ENCODE data around the gene CASP9. TPM values are rescaled to one million over a fixed set of nuclear protein-coding genes. Genes with fewer than 3 reads are reported as not detected.

Gene CASP9
- total and polyA plus RNA-seq, 10 of the 15 experiments (the other 5 are each of a cell fraction or from before 2014, with no cell fraction given): 2.7 to 14.6 (median 7.6) TPM

DNA sequence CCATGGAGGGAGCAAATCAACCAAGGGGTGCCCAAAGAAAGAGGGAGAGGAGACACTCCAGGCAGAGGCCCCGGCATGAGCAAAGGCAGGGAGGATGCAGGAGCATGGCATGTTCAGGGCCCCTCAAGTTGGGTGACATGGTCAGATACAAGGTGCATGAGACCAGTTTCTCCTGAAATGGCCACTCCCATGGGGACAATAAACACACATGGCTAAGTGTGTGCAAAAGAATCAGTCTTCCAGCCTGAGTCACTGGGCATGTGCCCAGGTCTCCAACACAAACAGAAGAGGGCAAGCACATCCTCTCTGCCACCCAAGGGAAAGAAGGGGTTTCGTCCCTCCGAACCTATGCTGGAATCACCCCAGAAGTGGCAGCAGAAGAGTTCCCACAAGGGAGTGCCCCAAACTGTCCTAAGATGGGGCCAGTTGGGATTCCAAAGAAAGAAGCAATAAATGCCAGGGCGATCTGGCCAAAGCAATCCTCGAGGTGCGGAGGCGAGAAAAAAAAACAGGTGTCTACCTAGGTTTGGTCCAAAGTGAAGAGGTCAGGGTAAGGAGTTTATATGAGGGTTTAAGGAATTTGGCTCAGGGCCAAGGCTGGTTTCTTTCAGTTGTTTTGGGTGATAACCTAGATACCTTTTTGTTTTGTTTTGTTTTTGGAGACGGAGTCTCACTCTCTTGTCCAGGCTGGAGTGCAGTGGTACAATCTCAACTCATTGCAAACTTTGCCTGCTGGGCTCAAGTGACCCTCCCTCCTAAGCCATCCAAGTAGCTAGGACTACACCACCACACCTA lies 13.2 kb downstream of the CASP9 start (continued):
- TF ChIP-seq, protein P1, sequence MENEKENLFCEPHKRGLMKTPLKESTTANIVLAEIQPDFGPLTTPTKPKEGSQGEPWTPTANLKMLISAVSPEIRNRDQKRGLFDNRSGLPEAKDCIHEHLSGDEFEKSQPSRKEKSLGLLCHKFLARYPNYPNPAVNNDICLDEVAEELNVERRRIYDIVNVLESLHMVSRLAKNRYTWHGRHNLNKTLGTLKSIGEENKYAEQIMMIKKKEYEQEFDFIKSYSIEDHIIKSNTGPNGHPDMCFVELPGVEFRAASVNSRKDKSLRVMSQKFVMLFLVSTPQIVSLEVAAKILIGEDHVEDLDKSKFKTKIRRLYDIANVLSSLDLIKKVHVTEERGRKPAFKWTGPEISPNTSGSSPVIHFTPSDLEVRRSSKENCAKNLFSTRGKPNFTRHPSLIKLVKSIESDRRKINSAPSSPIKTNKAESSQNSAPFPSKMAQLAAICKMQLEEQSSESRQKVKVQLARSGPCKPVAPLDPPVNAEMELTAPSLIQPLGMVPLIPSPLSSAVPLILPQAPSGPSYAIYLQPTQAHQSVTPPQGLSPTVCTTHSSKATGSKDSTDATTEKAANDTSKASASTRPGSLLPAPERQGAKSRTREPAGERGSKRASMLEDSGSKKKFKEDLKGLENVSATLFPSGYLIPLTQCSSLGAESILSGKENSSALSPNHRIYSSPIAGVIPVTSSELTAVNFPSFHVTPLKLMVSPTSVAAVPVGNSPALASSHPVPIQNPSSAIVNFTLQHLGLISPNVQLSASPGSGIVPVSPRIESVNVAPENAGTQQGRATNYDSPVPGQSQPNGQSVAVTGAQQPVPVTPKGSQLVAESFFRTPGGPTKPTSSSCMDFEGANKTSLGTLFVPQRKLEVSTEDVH (IDR thresholded peaks at IDR 0.05; ENCODE audit: low read depth, partially characterized antibody): no peak
- no peak for TF ChIP-seq SIN3A (IDR thresholded peaks at IDR 0.05; ENCODE audit: low read depth, low read length)

DNA sequence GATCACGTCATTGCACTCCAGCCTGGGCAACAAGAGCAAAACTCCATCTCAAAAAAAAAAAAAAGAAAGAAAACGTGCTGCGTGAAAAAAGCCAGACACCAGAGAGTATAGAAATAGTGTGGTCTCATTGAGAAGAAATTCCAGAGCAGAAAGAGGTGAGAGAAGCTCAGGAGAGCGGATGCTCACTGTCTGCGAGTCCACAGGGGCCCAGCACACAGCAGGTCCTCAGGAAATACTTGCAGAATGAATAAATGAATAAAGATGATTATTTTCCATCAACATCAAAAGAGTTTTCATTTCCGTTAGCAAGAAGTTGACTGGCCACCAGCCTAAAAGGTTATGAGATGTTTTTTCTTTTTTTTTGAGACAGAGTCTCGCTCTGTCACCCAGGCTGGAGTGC lies 14.4 kb downstream of the CASP9 start:
- in situ Hi-C loops (cut with MboI): no loop called here
- SMC1A ChIA-PET (ENCODE audit: uncharacterized antibody, unreplicated experiment): no interaction called here
- Histone ChIP-seq H3K9me3 (replicated peaks; ENCODE audit: control insufficient read depth, insufficient read depth, low read length) (no peaks in the 10 kb centered on the region), H3K79me2 (ENCODE audit: control insufficient read depth, insufficient read depth, low read length) (no peaks in the 10 kb centered on the region), H3K4me3 (no peak overlapping the region), H3K4me2 (ENCODE audit: control insufficient read depth, insufficient read depth) (no peak overlapping the region), H3K9ac (ENCODE audit: control insufficient read depth, insufficient read depth, low read length) (no peak overlapping the region), H3K36me3 (ENCODE audit: control insufficient read depth in 2 of 2, insufficient read depth in 2 of 2, low read length in 1 of 2) (no peaks in the 10 kb centered on the region; a peak in 1 of 4 replicates), H3K4me1 (ENCODE audit: control insufficient read depth, insufficient read depth, low read length) (no peaks in the 10 kb centered on the region), H4K20me1 (ENCODE audit: control insufficient read depth, insufficient read depth) (no peaks in the 10 kb centered on the region), H3K27me3 (replicated peaks in 1 of 2; ENCODE audit: control insufficient read depth in 2 of 2, insufficient read depth in 2 of 2, low read length in 1 of 2) (no peaks in the 10 kb centered on the region), H3K27ac (ENCODE audit: control insufficient read depth, insufficient read depth) (no peak overlapping the region), H2AFZ (ENCODE audit: control insufficient read depth, low read depth, low read length) (no peak overlapping the region)
- no peak for FAIRE-seq
- RAD21 ChIA-PET (ENCODE audit: unreplicated experiment): no interaction called here
- intact Hi-C loops (cut with micrococcal nuclease; ENCODE audit: unreplicated experiment): no loop called here
- no TSS peak for BruUV-seq (replicated peaks)
- POLR2A ChIA-PET: no interaction called here
- no peak for ATAC-seq
- DNase-seq (ENCODE audit: low read depth, low spot score): no peak
- CTCF ChIA-PET: interaction anchor here (1.1 kb wide), 1 partner anchor 10 kb away, joined by 4 read pairs; no protein-coding TSS in a partner anchor
- 95% methylated on average over 4 of the region's 7 CpGs for WGBS (ENCODE audit: insufficient coverage, insufficient replicate concordance, low lambda C conversion rate, missing lambda C conversion rate)
- TF ChIP-seq, protein P2, sequence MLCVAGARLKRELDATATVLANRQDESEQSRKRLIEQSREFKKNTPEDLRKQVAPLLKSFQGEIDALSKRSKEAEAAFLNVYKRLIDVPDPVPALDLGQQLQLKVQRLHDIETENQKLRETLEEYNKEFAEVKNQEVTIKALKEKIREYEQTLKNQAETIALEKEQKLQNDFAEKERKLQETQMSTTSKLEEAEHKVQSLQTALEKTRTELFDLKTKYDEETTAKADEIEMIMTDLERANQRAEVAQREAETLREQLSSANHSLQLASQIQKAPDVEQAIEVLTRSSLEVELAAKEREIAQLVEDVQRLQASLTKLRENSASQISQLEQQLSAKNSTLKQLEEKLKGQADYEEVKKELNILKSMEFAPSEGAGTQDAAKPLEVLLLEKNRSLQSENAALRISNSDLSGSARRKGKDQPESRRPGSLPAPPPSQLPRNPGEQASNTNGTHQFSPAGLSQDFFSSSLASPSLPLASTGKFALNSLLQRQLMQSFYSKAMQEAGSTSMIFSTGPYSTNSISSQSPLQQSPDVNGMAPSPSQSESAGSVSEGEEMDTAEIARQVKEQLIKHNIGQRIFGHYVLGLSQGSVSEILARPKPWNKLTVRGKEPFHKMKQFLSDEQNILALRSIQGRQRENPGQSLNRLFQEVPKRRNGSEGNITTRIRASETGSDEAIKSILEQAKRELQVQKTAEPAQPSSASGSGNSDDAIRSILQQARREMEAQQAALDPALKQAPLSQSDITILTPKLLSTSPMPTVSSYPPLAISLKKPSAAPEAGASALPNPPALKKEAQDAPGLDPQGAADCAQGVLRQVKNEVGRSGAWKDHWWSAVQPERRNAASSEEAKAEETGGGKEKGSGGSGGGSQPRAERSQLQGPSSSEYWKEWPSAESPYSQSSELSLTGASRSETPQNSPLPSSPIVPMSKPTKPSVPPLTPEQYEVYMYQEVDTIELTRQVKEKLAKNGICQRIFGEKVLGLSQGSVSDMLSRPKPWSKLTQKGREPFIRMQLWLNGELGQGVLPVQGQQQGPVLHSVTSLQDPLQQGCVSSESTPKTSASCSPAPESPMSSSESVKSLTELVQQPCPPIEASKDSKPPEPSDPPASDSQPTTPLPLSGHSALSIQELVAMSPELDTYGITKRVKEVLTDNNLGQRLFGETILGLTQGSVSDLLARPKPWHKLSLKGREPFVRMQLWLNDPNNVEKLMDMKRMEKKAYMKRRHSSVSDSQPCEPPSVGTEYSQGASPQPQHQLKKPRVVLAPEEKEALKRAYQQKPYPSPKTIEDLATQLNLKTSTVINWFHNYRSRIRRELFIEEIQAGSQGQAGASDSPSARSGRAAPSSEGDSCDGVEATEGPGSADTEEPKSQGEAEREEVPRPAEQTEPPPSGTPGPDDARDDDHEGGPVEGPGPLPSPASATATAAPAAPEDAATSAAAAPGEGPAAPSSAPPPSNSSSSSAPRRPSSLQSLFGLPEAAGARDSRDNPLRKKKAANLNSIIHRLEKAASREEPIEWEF (IDR thresholded peaks at IDR 0.05; ENCODE audit: insufficient replicate concordance, low read depth, low read length): no peak
- TF ChIP-seq RELA (IDR thresholded peaks at IDR 0.05; ENCODE audit: borderline replicate concordance, partially characterized antibody) (no peak), RFX5 (IDR thresholded peaks at IDR 0.05; ENCODE audit: low read depth, low read length) (no peak), CBX5 (IDR thresholded peaks at IDR 0.05; ENCODE audit: low read depth) (no peak), IKZF1 (conservative IDR thresholded peaks at IDR 0.05) (no peak), NBN (IDR thresholded peaks at IDR 0.05) (no peak), MYC (IDR thresholded peaks at IDR 0.05; ENCODE audit: insufficient read depth, insufficient read length, insufficient replicate concordance, low read length, severe bottlenecking) (no peak)
- TF ChIP-seq, protein P3, sequence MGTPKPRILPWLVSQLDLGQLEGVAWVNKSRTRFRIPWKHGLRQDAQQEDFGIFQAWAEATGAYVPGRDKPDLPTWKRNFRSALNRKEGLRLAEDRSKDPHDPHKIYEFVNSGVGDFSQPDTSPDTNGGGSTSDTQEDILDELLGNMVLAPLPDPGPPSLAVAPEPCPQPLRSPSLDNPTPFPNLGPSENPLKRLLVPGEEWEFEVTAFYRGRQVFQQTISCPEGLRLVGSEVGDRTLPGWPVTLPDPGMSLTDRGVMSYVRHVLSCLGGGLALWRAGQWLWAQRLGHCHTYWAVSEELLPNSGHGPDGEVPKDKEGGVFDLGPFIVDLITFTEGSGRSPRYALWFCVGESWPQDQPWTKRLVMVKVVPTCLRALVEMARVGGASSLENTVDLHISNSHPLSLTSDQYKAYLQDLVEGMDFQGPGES (IDR thresholded peaks at IDR 0.05): no peak

Data from GM12878 (cell line).